ENCODE data around the gene CNPY1. TPM values are rescaled to one million over a fixed set of nuclear protein-coding genes. Genes with fewer than 3 reads are reported as not detected.
A peak's percentile ranks its signal among the peaks of the same experiment; 100 is the strongest.

CNPY1 gene
- total RNA-seq, 2 donors from 2014 or later = 0.33 TPM; not detected in 1

GRCh38 chr7:155544485-155544884 lies 1.9 kb downstream of the CNPY1 start:
- Histone ChIP-seq H3K4me1 (ENCODE audit: control insufficient read depth, insufficient read depth, low read length) (no peaks in the 10 kb centered on the region), H3K9ac (ENCODE audit: extremely low read depth, low read length, poor library complexity, severe bottlenecking) (no peak overlapping the region), H3K36me3 (ENCODE audit: control insufficient read depth, insufficient read depth, low read length) (no peaks in the 10 kb centered on the region), H3K9me3 (ENCODE audit: control insufficient read depth, low read length) (no peaks in the 10 kb centered on the region), H3K4me3 (ENCODE audit: low read length) (no peak overlapping the region), H3K27ac (ENCODE audit: low read depth, low read length) (no peak overlapping the region), H3K27me3 (ENCODE audit: control insufficient read depth, insufficient read depth, low read length, poor library complexity, severe bottlenecking) (peaks cover 2% of the 10 kb centered on the region)
- Mint-ChIP-seq H3K9me3 (no peaks in the 10 kb centered on the region), H3K27me3 (ENCODE audit: insufficient read depth) (peaks cover 20% of the 10 kb centered on the region), H3K4me3 (no peak overlapping the region), H3K27ac (no peak overlapping the region), H3K36me3 (ENCODE audit: low read depth) (no peaks in the 10 kb centered on the region), H3K4me1 (peaks cover 2% of the 10 kb centered on the region)
- TF ChIP-seq CTCF (conservative IDR thresholded peaks at IDR 0.05) = no peak
- WGBS, 2 experiments (ENCODE audit: insufficient coverage in 1 of 2, insufficient read length in 1 of 2) = 91 to 100% methylated on average over 2 to 7 of the region's 7 CpGs
- DNase-seq = no peak

GRCh38 chr7:155543926-155544325 lies 2.4 kb downstream of the CNPY1 start:
- H3K9me3 ChIP-seq (ENCODE audit: control insufficient read depth, low read length) = no peaks in the 10 kb centered on the region
- Mint-ChIP-seq H3K4me1 (peaks cover 2% of the 10 kb centered on the region), H3K4me3 (no peak overlapping the region), H3K27me3 (ENCODE audit: insufficient read depth) (peaks cover 22% of the 10 kb centered on the region), H3K27ac (no peak overlapping the region), H3K9me3 (no peaks in the 10 kb centered on the region), H3K36me3 (ENCODE audit: low read depth) (no peaks in the 10 kb centered on the region)
- H3K36me3 ChIP-seq (ENCODE audit: control insufficient read depth, insufficient read depth, low read length) = no peaks in the 10 kb centered on the region
- no peak overlapping the region for H3K9ac ChIP-seq (ENCODE audit: extremely low read depth, low read length, poor library complexity, severe bottlenecking)
- DNase-seq = no peak
- no peak overlapping the region for H3K4me3 ChIP-seq (ENCODE audit: low read length)
- 94 to 98% methylated on average over 7 to 9 of the region's 9 CpGs for WGBS, 2 experiments (ENCODE audit: insufficient coverage in 1 of 2, insufficient read length in 1 of 2)
- H3K27ac ChIP-seq (ENCODE audit: low read depth, low read length) = no peak overlapping the region
- no peaks in the 10 kb centered on the region for H3K4me1 ChIP-seq (ENCODE audit: control insufficient read depth, insufficient read depth, low read length)
- no peak for TF ChIP-seq CTCF (conservative IDR thresholded peaks at IDR 0.05)
- peaks cover 6% of the 10 kb centered on the region for H3K27me3 ChIP-seq (ENCODE audit: control insufficient read depth, insufficient read depth, low read length, poor library complexity, severe bottlenecking)

- peaks cover 6% of the 10 kb centered on the region for H3K27me3 ChIP-seq (ENCODE audit: control insufficient read depth, insufficient read depth, low read length, poor library complexity, severe bottlenecking)
- H3K9ac ChIP-seq (ENCODE audit: extremely low read depth, low read length, poor library complexity, severe bottlenecking) = no peak overlapping the region
- Mint-ChIP-seq H3K4me1 (peaks cover 2% of the 10 kb centered on the region), H3K27ac (no peak overlapping the region), H3K4me3 (no peak overlapping the region), H3K27me3 (ENCODE audit: insufficient read depth) (peaks cover 22% of the 10 kb centered on the region), H3K36me3 (ENCODE audit: low read depth) (no peaks in the 10 kb centered on the region), H3K9me3 (no peaks in the 10 kb centered on the region)
- no peaks in the 10 kb centered on the region for H3K9me3 ChIP-seq (ENCODE audit: control insufficient read depth, low read length)
- no peaks in the 10 kb centered on the region for H3K36me3 ChIP-seq (ENCODE audit: control insufficient read depth, insufficient read depth, low read length)
- no peak overlapping the region for H3K27ac ChIP-seq (ENCODE audit: low read depth, low read length)
- no peak overlapping the region for H3K4me3 ChIP-seq (ENCODE audit: low read length)
- 85 to 88% methylated on average over 17 to 21 of the region's 21 CpGs for WGBS, 2 experiments (ENCODE audit: insufficient coverage in 1 of 2, insufficient read length in 1 of 2)
- TF ChIP-seq CTCF (conservative IDR thresholded peaks at IDR 0.05) = peak; percentile 41
- H3K4me1 ChIP-seq (ENCODE audit: control insufficient read depth, insufficient read depth, low read length) = no peaks in the 10 kb centered on the region
- DNase-seq = peak; percentile 70
Measured at GRCh38 chr7:155543011-155543876, 3.1 kb downstream of the CNPY1 start.
